ENCODE results near the gene TXNRD1.

- TF ChIP-seq CTCF (IDR thresholded peaks at IDR 0.05 in 8 of 11, conservative IDR thresholded peaks at IDR 0.05 in 3 of 11): peak in 1 of 11 experiments; percentile 19
- TF ChIP-seq POLR2A (IDR thresholded peaks at IDR 0.05): no peak
- TF ChIP-seq POLR2AphosphoS5 (IDR thresholded peaks at IDR 0.05): no peak
Measured at GRCh38 chr12:104177663-104178501, 37.7 kb upstream of the TXNRD1 start.

Measured in spleen (tissue), 7 donors.